SIG-M5 treated with dmso at 0.1 percent for 504 hours (cell line): Measurements from ENCODE around the gene EPDR1.
"Not testable (repeated sequence)": the region's sequence is repeated elsewhere in the genome, so short reads cannot be mapped to it uniquely, and the experiment has no call there.

Source experiments
- DNase-seq: peaks from one replicate; lab custom pipeline; 2025; ENCODE audit not compliant: unreplicated experiment; lab: John Stamatoyannopoulos, UW

EPDR1 gene

DNA sequence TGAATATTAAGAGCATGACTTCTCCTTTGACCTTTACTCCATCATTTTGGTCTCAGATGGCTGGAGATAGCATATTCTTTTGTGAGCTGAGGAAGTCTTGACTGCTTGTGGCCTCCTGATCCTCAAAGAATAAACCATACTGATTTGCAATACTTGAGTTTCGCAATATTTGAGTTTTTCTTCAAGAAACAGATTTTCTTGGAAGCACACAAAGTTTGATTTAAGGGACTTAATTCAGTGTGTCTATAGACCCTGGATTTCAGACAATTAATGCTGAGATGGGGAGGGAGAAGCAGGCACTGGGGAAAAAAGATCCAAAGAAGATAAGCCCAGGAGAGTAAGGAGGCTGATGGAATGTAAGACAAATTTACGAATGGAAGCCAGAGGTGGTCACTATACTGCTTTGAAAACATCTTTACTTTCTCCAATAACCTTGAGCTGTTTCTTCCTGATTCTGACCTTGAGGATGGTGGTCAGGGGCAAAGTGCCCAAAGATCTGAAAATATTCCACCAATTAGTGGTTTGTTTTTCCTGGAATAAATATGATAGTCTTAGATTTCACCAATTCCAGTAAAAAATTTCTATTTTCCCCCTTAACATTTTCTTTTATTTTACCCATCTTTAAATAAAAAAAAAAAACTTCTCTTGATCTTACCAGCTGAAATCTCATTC lies 7.5 kb downstream of the EPDR1 start:
- DNase-seq, result peak; percentile 4

DNA sequence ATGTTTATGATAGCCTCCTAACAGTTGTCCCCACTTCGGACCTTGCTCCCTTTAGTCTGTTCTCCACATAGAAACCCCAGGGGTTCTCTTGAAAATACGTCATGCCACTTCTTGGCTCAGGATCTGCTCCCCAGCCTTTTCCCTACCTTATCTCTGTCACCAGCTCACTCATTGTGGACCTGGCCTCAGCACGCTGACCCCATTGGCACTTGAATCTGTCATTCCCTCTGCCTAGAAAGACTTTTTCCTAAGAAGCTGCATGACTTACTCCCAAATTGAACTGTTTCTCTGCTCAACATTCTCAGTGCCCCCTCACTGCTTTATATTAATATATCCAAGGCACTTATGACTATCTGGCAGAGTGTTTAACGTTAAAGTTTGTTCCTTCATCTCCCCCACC lies 8.4 kb downstream of the EPDR1 start:
- no peak for DNase-seq

DNA sequence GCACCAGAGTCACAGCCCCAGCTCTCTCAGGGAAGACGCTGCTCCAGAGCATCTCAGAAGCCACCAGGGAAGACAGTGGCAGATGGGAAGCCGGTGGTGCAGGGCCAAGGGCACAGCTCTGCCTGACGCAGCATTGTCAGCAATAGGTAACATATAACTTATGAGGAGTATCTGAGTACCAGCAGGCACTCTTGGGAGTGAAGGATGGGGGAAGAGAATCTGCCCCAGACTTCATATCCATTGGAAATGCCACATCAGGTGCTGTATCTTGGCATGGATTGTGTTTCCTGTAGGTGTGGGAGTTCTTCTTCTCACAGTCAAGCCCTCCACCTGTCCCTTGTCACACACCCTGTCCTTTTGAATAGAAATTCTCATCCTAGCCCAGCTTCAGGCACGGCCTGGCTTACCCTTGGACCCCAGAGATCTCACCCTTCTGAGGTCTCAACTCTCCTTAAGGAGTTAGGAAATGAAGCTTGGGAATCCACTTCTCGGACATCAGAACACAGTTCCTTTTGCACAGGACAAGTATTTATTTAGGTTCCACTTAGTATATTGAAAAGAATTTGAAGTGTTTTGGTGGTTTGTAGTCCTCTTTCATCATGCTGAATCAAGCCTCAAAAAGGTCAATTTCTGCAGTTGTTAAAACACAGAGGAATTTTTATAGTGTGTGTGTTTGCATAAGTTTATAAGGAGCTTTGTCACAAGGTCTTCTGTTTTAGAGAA lies 9.9 kb downstream of the EPDR1 start:
- DNase-seq, result no peak

DNA sequence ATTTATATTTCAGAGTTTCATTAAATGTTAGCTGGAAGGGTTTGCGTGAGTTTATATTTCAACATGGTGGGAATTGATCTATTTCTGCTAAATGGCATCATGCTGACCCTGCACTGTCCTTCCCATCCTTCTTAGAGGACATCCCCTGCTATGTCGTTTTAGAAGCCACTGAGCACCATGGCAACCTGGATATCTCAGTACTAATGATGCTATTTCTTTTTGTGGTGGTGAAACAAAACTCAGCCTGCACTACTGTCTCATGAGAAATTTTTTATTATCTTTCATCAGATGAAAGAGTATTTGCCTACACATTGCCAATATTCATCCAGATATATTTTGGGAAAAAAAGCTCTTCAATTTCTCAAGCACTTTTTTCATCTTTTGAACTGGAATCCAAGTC lies 12.1 kb downstream of the EPDR1 start:
- DNase-seq, result no peak

DNA sequence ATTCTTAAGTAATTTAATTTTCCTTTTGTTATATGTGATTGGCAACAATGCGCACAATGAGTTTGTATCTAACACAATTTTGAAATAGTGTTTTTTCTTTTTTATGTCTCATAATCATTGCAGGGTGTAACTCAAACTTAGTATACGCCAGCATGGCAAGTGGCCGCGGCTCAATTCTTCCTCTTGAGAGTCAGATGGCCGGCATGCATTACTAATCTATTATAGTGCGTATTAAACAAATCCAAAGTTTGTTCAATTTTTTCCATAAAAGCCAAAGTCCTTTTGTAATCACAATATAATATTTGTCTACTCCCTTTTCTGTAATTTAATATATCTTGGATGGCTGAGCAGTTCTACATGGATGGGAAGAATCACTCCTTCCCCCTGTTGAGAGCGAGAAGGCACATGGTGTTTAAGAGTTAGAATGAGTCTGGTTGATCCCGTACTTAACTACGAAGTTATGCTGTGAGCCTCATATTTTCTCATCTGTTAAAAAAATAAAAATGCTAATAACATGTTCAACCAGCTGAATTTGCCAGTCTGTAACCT lies 12.7 kb downstream of the EPDR1 start:
- DNase-seq, result no peak

DNA sequence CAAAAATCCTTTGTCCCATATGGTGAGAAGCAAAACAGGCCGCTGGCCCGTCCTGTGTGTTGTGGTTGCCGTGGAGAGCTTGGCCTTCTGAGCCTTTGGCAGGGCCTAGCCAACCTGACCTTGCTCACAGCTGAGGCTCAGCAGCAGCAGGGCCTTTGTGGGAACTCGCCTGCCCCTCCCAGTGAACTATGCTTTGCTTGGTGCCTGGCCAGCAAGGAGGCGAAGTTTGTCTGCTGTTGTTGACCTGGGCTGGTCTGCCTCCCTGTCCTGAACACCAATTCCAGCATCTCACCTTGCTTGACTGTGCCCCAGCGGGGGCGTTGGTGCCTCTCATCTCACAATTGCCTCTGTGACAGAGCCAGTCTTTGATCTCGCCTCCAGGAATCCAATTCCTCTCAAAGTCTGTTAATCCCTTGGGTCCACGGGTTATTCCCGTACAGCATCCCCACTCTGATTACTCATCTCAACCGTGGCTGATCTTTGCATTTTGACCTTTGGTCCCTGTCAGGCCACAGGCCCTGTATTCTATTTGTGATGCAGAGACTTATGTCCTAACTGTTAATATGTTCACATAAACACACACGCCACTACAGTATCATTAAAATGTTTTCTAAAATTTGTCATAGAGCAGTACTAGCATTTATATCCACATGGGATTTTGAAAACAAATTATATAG lies 22.6 kb downstream of the EPDR1 start:
- DNase-seq, result no peak

GRCh38 chr7:37943905-37944736 lies 23.7 kb downstream of the EPDR1 start:
- no peak for DNase-seq

DNA sequence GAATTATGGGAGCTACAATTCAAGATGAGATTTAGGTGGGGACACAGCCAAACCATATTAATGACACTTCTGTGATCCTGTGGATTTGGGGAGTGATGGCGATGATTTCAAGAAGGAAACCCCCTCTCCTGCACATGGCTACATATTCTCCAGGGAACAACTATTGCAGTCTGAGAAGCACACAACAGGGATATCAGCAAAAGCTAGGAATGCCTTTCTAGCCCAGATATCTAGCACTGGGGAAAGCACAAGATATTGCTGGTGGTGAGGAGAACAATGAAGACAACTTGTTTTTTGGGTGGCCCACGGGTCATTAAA lies 24.3 kb downstream of the EPDR1 start:
- no peak for DNase-seq

DNA sequence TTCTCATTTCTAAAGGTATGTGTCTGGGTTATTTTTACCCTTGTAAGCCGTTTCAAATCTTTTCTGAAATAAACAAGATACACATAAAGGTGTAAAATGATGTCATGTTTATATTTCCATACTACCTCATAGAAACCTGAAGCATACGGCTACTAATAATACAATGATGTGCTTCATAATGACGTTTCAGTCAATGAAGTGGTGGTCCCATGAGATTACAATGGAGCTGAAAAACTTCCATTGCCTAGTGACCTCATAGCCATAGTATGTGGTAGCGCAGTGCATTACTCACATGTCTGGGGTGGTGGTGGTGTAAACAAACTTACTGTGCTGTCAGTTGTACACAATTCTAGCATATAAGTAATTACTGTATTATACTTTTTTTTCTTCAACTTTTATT lies 24.9 kb downstream of the EPDR1 start:
- DNase-seq, result no peak

GRCh38 chr7:37947138-37947940 lies 26.9 kb downstream of the EPDR1 start:
- no peak for DNase-seq

GRCh38 chr7:37947941-37948210 lies 27.4 kb downstream of the EPDR1 start:
- DNase-seq, result no peak

DNA sequence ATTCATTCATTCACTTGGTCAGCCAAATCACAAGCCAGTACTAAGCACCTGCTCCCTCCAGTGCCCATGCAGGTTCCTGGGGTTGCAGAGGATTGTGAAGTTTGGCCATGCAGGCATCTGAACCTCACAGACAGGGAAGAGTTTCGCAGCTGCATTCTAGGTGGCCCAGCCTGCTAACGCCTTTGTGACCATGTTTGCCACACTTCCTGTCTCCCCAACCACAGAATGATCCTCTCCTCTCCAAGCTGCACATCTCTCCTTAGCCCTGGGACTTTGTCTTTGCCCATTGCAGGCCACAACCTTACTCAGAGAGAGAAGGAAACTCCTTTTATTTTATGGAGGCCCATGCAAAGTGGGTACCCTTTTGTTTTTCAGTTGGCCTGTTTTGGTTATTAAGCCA lies 31.8 kb downstream of the EPDR1 start:
- DNase-seq, result peak; percentile 35

- not testable (repeated sequence) for DNase-seq
Observed at GRCh38 chr7:37954217-37954616, 33.8 kb downstream of the EPDR1 start.

GRCh38 chr7:37956791-37957190 lies 36.4 kb downstream of the EPDR1 start:
- no peak for DNase-seq

DNA sequence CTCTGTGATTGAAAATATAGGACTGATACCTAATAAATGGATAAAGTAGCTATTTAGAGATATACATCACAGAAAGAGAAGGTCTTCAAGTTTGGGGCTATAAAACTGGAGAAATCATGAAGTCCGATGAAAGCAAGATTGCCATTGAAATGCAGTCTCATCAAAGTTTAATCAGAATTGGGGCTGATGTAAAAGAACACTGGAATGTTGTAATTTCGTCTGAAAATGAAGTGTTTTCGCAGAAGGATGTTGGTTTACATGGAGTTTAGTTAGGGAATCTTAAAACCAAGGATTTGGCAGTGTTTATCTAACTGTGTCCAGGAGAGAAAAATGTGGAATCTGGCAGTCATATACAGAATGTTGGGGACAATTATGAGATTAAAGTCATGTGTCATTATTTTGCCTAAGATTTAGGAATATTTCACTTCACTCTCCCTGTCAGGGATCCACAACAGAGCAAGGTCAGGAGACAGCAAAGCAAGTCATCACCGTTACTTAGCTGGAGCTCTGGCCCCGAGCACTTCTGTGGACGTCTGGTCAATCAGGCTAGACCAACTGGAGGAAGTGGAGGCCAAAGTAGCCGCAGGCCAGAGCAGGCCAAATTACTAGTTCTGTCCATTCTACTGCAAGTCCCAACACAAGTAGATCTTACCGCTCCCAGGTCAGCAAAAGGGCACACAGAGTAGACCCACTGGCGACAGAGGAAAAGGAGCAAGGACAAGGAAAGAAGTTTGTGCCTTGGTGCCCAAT lies 37.0 kb downstream of the EPDR1 start:
- DNase-seq, result no peak

- DNase-seq, result no peak
Observed at GRCh38 chr7:37960483-37960882, 40.0 kb downstream of the EPDR1 start.

DNA sequence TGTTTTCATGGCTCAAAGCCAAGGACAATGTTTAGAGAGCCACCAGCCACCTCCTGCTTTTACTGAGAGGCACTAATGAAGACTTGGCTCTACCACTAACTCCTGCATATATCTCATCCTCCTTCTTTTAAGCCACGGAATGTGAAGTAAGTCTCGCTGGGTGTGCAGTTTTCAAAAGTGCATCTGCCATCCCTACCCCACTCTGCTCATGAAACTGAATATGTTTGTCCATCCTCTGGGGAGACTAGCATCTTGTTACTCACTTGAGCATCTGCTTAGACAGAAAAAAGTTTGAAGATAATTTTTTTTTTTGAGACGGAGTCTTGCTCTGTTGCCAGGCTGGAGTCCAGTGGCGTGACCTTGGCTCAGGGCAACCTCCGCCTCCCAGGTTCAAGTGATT lies 40.8 kb downstream of the EPDR1 start:
- DNase-seq, result no peak

- DNase-seq, result no peak
Observed at GRCh38 chr7:37964196-37964595, 43.8 kb downstream of the EPDR1 start.

DNA sequence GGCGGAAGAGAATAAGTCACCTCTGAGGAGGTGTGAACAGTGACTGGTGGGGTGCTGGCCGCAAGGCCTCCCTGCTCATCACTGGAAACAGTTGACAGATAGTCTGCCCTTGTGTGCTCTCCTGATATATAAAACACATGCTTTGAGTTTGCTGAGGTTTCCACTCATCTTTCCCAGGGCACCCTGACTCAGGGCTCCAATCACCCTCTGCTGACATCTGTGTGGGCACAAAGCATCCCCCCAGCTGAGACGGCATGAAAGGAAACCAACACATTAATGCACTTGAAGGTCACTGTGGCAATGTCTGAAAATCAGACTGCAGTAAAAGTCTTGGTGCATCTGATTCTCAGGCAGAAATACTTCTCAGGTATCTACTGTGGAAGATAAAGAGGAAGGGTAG lies 49.8 kb downstream of the EPDR1 start:
- no peak for DNase-seq

DNA sequence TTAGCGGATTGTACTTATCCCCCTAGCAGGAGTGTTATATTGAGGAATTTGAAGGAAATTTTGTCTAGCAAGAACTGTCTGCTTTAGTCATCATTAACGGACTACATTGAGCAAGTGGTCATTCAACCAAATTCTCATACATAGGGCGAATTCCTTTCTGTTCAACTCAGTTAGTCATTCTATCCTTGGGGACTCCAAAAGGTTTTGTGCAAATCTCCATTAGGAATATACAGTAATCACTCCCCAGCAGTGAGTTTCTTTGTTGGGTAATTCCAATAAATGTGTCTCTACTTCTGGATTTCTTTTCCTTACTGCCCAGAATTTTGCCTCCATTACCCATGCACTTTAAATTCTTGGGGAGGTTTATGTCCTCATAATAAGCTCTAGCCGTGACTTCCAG lies 51.1 kb downstream of the EPDR1 start:
- no peak for DNase-seq
